Medulla oblongata (tissue), 1 donor: ENCODE measurements around the gene IL33.

Experiments used
- DNase-seq: peaks from one replicate; pipeline ENCODE4 v3.0.0-alpha.2; 2015; ENCODE audit errors: extremely low spot score

The IL33 gene

DNA sequence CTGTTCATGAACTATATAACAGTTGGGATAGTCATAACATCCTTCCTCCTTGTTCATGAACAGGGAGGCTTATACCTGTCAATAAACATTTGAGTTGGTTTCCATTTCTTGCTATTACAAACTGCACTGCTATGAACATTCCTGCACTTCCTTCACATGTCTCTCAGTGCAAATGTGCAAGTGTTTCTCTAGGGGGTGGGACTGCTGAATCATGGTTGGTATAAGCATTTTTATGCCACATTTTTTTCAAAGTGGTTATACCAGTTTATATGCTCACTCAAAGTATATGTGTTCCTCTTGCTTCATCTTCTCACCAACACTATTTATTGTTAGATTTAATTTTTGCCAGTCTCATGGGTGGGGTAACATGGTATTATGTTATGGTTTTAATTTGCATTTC is 86.8 kb downstream of the IL33 start:
- no peak for DNase-seq

DNA sequence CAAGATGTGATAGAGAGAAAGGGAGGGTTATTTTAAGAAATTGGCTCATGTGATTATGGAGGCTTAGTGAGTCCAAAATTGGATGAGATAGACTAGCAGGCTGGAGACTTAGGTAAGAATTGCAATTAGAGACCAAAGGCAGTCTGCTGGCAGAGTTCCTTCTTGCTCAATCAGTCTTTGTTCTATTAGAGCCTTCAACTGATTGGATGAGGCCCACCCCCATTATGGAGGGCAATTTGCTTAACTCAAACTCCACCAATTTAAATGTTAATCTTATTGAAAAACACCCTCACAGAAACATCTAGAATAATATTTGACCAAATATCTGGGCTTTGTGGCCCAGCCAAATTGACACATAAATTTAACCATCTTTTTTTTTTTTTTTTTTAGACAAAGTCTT is 88.6 kb downstream of the IL33 start:
- DNase-seq = no peak

DNA sequence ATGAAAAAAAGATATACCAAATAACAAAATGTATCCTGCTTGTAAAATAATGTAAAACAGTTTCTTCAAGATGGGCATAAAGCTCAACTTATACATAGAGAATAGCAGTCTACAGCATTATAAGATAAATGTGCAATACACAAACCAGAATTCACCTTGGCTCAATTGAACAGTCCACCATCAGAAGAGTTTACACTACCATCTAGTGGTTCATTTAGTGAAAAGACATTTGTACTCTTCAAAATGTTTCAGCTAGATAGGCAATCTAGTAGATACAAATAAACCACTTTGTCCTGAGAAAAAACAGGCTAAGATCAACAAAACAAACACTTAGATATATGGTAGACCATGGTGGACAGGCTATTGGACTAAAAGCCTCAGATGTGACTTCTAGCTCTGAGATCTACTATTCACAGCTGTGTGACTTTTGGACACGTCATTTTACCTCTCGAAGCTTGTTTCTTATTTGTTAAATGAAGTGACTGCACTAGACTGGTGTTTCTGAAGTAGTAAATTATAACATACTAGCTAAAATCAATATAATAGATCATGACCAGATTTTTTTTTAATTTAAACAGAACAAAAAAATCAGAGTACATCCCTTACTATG is 90.5 kb downstream of the IL33 start:
- peak; percentile 70 for DNase-seq
